ENCODE data around the gene CDNF. TPM values are rescaled to one million over a fixed set of nuclear protein-coding genes. Genes with fewer than 3 reads are reported as not detected.
A peak's percentile ranks its signal among the peaks of the same experiment; 100 is the strongest.

The CDNF gene
- total RNA-seq, 1 experiment from 2014 or later = 0.34 TPM

- peak; percentile 96 for DNase-seq (ENCODE audit: low read depth)
- in situ Hi-C loops (cut with HindIII; ENCODE audit: low pct_unique_long_range_greater_than_20kb, low sequenced_read_pairs) = no loop called here
Measured at GRCh38 chr10:14812271-14812670, 25.6 kb downstream of the CDNF start.

- in situ Hi-C loops (cut with HindIII; ENCODE audit: low pct_unique_long_range_greater_than_20kb, low sequenced_read_pairs) = no loop called here
Measured at GRCh38 chr10:14810969-14811953, 26.6 kb downstream of the CDNF start.

GRCh38 chr10:14806318-14806717 lies 31.5 kb downstream of the CDNF start:
- in situ Hi-C loops (cut with HindIII; ENCODE audit: low pct_unique_long_range_greater_than_20kb, low sequenced_read_pairs) = no loop called here
- DNase-seq (ENCODE audit: low read depth) = no peak

More at GRCh38 chr10:14810969-14811953, 26.6 kb downstream of the CDNF start:
- no peak for DNase-seq (ENCODE audit: low read depth)

GRCh38 chr10:14803827-14804226 lies 34.0 kb downstream of the CDNF start:
- no peak for DNase-seq (ENCODE audit: low read depth)
- in situ Hi-C loops (cut with HindIII; ENCODE audit: low pct_unique_long_range_greater_than_20kb, low sequenced_read_pairs) = no loop called here

- in situ Hi-C loops (cut with HindIII; ENCODE audit: low pct_unique_long_range_greater_than_20kb, low sequenced_read_pairs) = no loop called here
- DNase-seq (ENCODE audit: low read depth) = no peak
Measured at GRCh38 chr10:14801723-14802122, 36.1 kb downstream of the CDNF start.

GRCh38 chr10:14800397-14800796 lies 37.4 kb downstream of the CDNF start:
- no peak for DNase-seq (ENCODE audit: low read depth)
- in situ Hi-C loops (cut with HindIII; ENCODE audit: low pct_unique_long_range_greater_than_20kb, low sequenced_read_pairs) = no loop called here

- in situ Hi-C loops (cut with HindIII; ENCODE audit: low pct_unique_long_range_greater_than_20kb, low sequenced_read_pairs) = no loop called here
- DNase-seq (ENCODE audit: low read depth) = no peak
Measured at GRCh38 chr10:14798636-14799035, 39.2 kb downstream of the CDNF start.

- in situ Hi-C loops (cut with HindIII; ENCODE audit: low pct_unique_long_range_greater_than_20kb, low sequenced_read_pairs) = no loop called here
- no peak for DNase-seq (ENCODE audit: low read depth)
Measured at GRCh38 chr10:14787938-14788337, 49.9 kb downstream of the CDNF start.

- in situ Hi-C loops (cut with HindIII; ENCODE audit: low pct_unique_long_range_greater_than_20kb, low sequenced_read_pairs) = no loop called here
- DNase-seq (ENCODE audit: low read depth) = no peak
Measured at GRCh38 chr10:14784459-14785055, 53.3 kb downstream of the CDNF start.

GRCh38 chr10:14782691-14783363 lies 55.0 kb downstream of the CDNF start:
- DNase-seq (ENCODE audit: low read depth) = peak; percentile 80
- in situ Hi-C loops (cut with HindIII; ENCODE audit: low pct_unique_long_range_greater_than_20kb, low sequenced_read_pairs) = no loop called here

- in situ Hi-C loops (cut with HindIII; ENCODE audit: low pct_unique_long_range_greater_than_20kb, low sequenced_read_pairs) = no loop called here
- no peak for DNase-seq (ENCODE audit: low read depth)
Measured at GRCh38 chr10:14781763-14782162, 56.1 kb downstream of the CDNF start.

GRCh38 chr10:14779001-14779651 lies 58.7 kb downstream of the CDNF start:
- in situ Hi-C loops (cut with HindIII; ENCODE audit: low pct_unique_long_range_greater_than_20kb, low sequenced_read_pairs) = no loop called here
- no peak for DNase-seq (ENCODE audit: low read depth)

- no peak for DNase-seq (ENCODE audit: low read depth)
- in situ Hi-C loops (cut with HindIII; ENCODE audit: low pct_unique_long_range_greater_than_20kb, low sequenced_read_pairs) = no loop called here
Measured at GRCh38 chr10:14776546-14776945, 61.3 kb downstream of the CDNF start.

- no peak for DNase-seq (ENCODE audit: low read depth)
- in situ Hi-C loops (cut with HindIII; ENCODE audit: low pct_unique_long_range_greater_than_20kb, low sequenced_read_pairs) = no loop called here
Measured at GRCh38 chr10:14775656-14776055, 62.2 kb downstream of the CDNF start.

- no peak for DNase-seq (ENCODE audit: low read depth)
- in situ Hi-C loops (cut with HindIII; ENCODE audit: low pct_unique_long_range_greater_than_20kb, low sequenced_read_pairs) = no loop called here
Measured at GRCh38 chr10:14774797-14775196, 63.0 kb downstream of the CDNF start, which contains the start of gene FAM107B. TSS of gene FAM107B (minus strand) at chr10:14774897. CDS start at chr10:14774663, 234 bp downstream.

- no peak for DNase-seq (ENCODE audit: low read depth)
- in situ Hi-C loops (cut with HindIII; ENCODE audit: low pct_unique_long_range_greater_than_20kb, low sequenced_read_pairs) = no loop called here
Measured at GRCh38 chr10:14774214-14774580, 63.6 kb downstream of the CDNF start.

GRCh38 chr10:14773551-14774213 lies 64.2 kb downstream of the CDNF start:
- no peak for DNase-seq (ENCODE audit: low read depth)
- in situ Hi-C loops (cut with HindIII; ENCODE audit: low pct_unique_long_range_greater_than_20kb, low sequenced_read_pairs) = no loop called here

GRCh38 chr10:14772399-14772798 lies 65.4 kb downstream of the CDNF start:
- in situ Hi-C loops (cut with HindIII; ENCODE audit: low pct_unique_long_range_greater_than_20kb, low sequenced_read_pairs) = no loop called here
- no peak for DNase-seq (ENCODE audit: low read depth)

All from Caki2 (cell line).